ENCODE measurements around the gene GRK3.
"Not testable (repeated sequence)": the region's sequence is repeated elsewhere in the genome, so short reads cannot be mapped to it uniquely, and the experiment has no call there.

GRK3 gene

DNA sequence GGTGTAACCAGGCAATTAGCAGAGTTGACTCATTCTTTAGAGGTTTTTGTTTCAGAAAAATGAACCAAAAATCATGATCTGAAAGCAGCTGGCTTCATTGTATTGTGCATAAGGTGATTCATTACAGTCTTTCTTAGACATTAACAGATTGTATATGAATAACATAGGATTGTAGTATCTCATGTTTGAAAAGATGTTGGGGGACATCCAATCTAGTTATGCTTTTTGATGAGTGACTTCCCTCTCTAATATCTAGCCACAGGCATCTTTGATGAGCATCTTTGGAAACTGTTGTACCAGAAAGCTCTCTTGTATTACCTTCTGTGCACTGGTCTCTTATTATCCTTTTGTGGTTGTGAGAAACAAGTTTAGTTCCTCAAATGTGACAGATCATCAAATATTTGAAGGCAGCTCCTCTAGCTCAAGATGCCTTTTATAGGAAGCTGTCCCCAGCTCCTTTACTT, 8.3 kb downstream of the GRK3 start:
- DNase-seq (ENCODE audit: low read depth): no peak

- DNase-seq (ENCODE audit: low read depth): no peak
Measured at GRCh38 chr22:25573841-25574240, 9.4 kb downstream of the GRK3 start.

GRCh38 chr22:25574736-25575135, 10.3 kb downstream of the GRK3 start:
- DNase-seq (ENCODE audit: low read depth): no peak

DNA sequence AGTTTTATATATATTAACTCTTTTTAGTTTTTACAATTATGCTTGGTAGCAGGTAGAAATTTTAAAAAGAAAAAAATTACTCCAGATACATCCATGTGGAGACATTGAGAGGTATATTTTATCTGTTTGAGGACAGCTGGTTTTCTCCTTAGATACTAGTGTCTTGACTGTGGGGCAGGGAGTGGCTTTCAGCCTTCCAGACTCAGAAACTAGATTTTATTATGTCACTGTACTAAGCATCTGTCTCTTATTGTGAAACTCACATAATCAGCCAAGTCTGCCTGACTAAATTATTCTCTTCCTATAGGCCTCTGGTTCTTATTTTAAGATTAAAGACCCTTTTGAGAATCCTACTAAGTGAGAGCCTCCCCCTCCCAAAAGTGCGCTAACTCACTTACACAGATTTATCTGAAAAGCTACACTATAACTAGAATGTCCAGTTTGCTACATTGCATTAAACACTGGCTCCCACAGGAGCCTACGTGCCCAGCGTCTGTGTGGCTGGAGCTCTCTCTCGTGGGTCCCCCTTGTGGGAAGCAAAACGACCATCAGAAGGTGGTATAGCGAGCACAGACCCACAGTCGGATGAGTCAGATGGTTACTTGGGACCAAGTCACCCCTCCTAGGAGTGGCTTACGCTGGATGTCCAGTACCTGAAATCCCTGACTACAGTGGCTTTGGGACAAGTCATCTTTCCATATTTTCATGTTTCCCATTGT, 11.4 kb downstream of the GRK3 start:
- DNase-seq (ENCODE audit: low read depth): not testable (repeated sequence)

DNA sequence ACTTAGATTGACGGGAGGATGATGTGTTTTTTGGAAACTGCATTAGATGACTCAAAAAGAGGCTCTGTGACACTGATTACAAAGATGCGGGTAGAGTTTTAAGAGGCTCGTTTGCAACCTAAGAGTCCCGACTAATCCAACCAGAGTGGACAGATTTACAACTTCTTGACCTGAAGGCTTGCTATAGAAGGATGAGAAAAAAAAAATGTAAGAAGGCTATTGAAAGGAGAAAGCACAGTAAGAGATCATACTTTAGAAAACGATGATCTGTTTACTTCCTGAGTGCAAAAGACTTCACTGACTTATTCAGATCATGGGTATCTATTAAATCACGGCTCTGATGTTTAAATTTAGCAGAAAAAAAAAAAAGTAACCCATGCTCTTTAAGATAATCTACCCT, 17.0 kb downstream of the GRK3 start:
- not testable (repeated sequence) for DNase-seq (ENCODE audit: low read depth)

GRCh38 chr22:25582946-25583345, 18.5 kb downstream of the GRK3 start:
- no peak for DNase-seq (ENCODE audit: low read depth)

GRCh38 chr22:25584993-25585392, 20.5 kb downstream of the GRK3 start:
- not testable (repeated sequence) for DNase-seq (ENCODE audit: low read depth)

GRCh38 chr22:25589664-25590063, 25.2 kb downstream of the GRK3 start:
- not testable (repeated sequence) for DNase-seq (ENCODE audit: low read depth)

GRCh38 chr22:25593323-25593722, 28.8 kb downstream of the GRK3 start:
- DNase-seq (ENCODE audit: low read depth): not testable (repeated sequence)

- no peak for DNase-seq (ENCODE audit: low read depth)
Measured at GRCh38 chr22:25598609-25599008, 34.1 kb downstream of the GRK3 start.

- no peak for DNase-seq (ENCODE audit: low read depth)
Measured at GRCh38 chr22:25602445-25602844, 38.0 kb downstream of the GRK3 start.

DNA sequence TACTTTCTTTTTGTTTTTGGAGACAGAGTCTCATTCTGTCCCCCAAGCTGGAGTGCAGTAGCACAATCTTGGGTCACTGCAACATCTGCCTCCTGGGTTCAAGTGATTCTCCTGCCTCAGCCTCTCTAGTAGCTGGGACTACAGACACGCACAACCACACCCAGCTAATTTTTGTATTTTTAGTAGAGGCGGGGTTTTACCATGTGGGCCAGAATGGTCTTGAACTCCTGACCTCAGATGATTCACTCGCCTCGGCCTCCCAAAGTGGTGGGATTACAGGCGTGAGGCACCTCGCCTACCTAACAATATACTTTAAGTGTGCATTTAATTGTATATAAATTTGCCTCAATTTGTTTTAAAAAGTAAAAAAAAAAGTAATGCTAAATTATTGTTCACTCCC, 38.4 kb downstream of the GRK3 start:
- no peak for DNase-seq (ENCODE audit: low read depth)

- not testable (repeated sequence) for DNase-seq (ENCODE audit: low read depth)
Measured at GRCh38 chr22:25605146-25605545, 40.7 kb downstream of the GRK3 start.

DNA sequence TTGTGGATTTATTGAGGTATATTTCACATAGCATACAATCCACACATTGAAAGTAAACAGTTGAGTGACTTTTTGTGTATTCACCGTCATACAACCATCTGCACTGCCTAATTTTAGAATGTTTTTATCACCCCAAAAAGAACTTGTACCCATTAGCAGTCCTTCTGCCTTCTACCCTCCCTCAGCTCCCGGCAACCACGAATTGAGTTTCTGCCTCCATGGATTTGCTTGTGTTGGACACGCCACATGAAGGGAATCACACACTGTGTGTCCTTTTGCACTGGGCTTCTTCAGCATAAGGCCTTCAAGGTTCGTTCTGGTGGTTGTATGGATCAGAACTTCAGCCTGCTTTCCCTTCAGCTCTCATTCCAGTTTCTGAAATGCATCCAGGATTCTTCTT, 41.1 kb downstream of the GRK3 start:
- DNase-seq (ENCODE audit: low read depth): not testable (repeated sequence)

DNA sequence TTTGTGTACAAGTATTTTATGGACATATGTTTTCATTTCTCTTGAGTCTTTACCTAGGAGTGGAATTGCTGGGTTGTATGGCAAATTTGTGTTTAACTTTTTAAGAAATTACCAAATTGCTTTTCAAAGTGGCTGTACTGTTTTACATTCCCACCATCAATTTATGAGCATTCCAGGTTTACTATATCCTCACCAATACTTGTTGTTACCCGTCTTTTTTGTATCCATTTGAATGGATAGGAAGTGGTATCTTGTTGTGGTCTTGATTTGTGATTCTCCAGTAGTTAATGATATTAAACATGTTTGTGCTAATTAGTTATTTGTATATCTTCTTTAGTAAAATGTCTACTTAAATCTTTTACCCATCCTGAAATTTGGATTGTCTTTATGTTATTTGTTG, 46.8 kb downstream of the GRK3 start:
- not testable (repeated sequence) for DNase-seq (ENCODE audit: low read depth)

DNA sequence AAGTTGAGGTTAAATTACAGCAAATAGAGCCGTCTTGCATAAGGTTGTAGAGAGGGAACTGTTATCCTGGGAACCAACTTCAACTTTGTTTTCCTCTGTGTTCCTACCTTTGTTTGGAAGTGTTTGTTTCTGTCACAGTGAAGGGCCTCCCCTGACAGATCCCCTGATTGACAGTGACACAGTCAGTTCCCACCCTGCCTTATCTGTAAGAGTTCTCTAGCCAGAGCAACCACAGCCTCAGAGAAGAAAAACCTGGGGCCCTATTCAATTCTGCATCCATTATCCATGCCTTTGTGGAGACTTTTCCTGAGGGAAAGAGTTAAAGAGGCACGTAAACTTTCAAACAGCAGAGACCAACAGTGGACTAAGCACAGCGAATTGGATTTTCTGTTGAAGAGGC, 48.7 kb downstream of the GRK3 start:
- DNase-seq (ENCODE audit: low read depth): not testable (repeated sequence)

- DNase-seq (ENCODE audit: low read depth): not testable (repeated sequence)
Measured at GRCh38 chr22:25613558-25613957, 49.1 kb downstream of the GRK3 start.

GRCh38 chr22:25614791-25615190, 50.3 kb downstream of the GRK3 start:
- not testable (repeated sequence) for DNase-seq (ENCODE audit: low read depth)

GRCh38 chr22:25621986-25622385, 57.5 kb downstream of the GRK3 start:
- DNase-seq (ENCODE audit: low read depth): no peak

GRCh38 chr22:25623310-25623734, 58.8 kb downstream of the GRK3 start:
- DNase-seq (ENCODE audit: low read depth): no peak

- no peak for DNase-seq (ENCODE audit: low read depth)
Measured at GRCh38 chr22:25623851-25624250, 59.4 kb downstream of the GRK3 start.

GRCh38 chr22:25624476-25624875, 60.0 kb downstream of the GRK3 start:
- no peak for DNase-seq (ENCODE audit: low read depth)

DNA sequence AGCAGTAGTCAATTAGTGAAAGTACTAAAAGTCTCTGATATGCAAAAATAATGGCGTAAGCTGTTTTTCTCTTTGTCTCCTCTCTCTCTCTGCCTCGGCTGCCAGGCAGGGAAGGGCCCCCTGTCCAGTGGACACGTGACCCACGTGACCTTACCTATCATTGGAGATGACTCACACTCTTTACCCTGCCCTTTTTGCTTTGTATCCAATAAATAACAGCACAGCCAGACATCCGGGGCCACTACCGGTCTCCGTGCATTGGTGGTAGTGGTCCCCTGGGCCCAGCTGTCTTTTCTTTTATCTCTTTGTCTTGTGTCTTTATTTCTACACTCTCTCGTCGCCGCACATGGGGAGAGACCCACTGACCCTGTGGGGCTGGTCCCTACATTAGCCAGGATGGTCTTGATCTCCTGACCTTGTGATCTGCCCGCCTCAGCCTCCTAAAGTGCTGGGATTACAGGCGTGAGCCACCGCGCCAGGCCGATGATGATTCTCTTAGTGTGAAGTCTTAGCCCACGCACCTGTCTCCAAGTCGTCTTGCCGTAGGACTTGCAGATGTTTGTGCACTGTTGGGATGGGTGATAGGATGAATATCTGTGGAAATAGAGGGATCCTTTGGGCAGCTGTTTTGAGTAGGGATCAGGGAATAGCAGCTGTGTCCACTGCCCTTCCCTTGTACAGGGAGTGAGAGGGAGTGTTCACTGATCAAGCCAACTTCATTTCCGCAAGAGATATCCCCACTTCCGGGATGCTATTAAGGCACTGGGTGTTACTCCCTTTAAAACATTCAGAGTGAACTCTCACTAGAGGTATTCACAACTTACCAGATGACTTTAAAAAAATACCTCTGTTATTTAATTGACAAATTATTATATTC, 61.5 kb downstream of the GRK3 start:
- DNase-seq (ENCODE audit: low read depth): not testable (repeated sequence)

All from stimulated activated CD8-positive, alpha-beta memory T cell treated with anti-CD3 and anti-CD28 coated beads, Interleukin-12 subunit alpha, Interleukin-12 subunit beta, amount 100 ng/mL, for 4 hours (primary cell).